HEK293 (cell line): ENCODE data around the gene FARSA.
A peak's percentile ranks its signal among the peaks of the same experiment; 100 is the strongest.

Experiments
- CTCF ChIA-PET: fragments of 350-600 bp; formaldehyde crosslinking; extraction: SDS; loops from one replicate; lab custom pipeline; 2021; ENCODE audit warnings: antibody characterized with exemption; lab: Yijun Ruan, JAX
- POLR2A ChIA-PET: fragments of 300-600 bp; formaldehyde crosslinking; extraction: SDS; loops from one replicate; lab custom pipeline; 2020; ENCODE audit warnings: antibody characterized with exemption, inconsistent platforms; lab: Yijun Ruan, JAX
- H3K27ac ChIP-seq: fragments of 200-500 bp; sonication (Bioruptor generic); 2 replicates; pipeline ENCODE4 v1.5.1; 2014; ENCODE audit warnings: low read depth, low read length, control low read depth, inconsistent platforms; ENCODE audit errors: extremely low read depth
- H3K36me3 ChIP-seq, 2 experiments: fragments of 200-500 bp in 1 of 2; sonication (Bioruptor generic) in 1 of 2; 1 replicate in 1 of 2; 2 replicates in 1 of 2; pipeline ENCODE4 v1.5.1; 2014 to 2017; ENCODE audit warnings: inconsistent platforms in 2 of 2, low read length in 2 of 2; ENCODE audit not compliant: control insufficient read depth in 2 of 2, insufficient read depth in 1 of 2
- H3K4me1 ChIP-seq: fragments of 200-500 bp; sonication (Bioruptor generic); 2 replicates; pipeline ENCODE4 v1.5.1; 2014; ENCODE audit warnings: mild to moderate bottlenecking, low read length, inconsistent platforms; ENCODE audit not compliant: control insufficient read depth, insufficient read depth
- H3K4me3 ChIP-seq: 2 replicates; pipeline ENCODE4 v1.5.1; 2011; ENCODE audit warnings: low read depth, mild to moderate bottlenecking, control low read depth, low read length, moderate library complexity
- H3K9me3 ChIP-seq: fragments of 200-500 bp; sonication (Bioruptor generic); 2 replicates; pipeline ENCODE4 v1.5.1; 2014; ENCODE audit warnings: low read depth, low read length, inconsistent platforms; ENCODE audit not compliant: control insufficient read depth, insufficient read depth
- GLIS1 ChIP-seq: fragments of 450-650 bp; formaldehyde crosslinking; IDR thresholded peaks from 2 replicates; pipeline ENCODE4 v1.5.1; 2016; ENCODE audit warnings: missing biosample characterization, missing genetic modification characterization
- GLIS2 ChIP-seq: fragments of 450-650 bp; formaldehyde crosslinking; IDR thresholded peaks from 2 replicates; pipeline ENCODE4 v1.5.1; 2016; ENCODE audit warnings: missing biosample characterization, missing genetic modification characterization
- HOXD13 ChIP-seq: sonication (generic); formaldehyde crosslinking; IDR thresholded peaks from 2 replicates; pipeline ENCODE4 v1.8.0; 2022; ENCODE audit warnings: missing genetic modification reagents, borderline replicate concordance
- MZF1 ChIP-seq: fragments of 450-650 bp; formaldehyde crosslinking; IDR thresholded peaks from 2 replicates; pipeline ENCODE4 v1.5.1; 2017; ENCODE audit warnings: missing biosample characterization, missing genetic modification characterization, borderline replicate concordance
- SALL2 ChIP-seq: fragments of 450-650 bp; formaldehyde crosslinking; IDR thresholded peaks from 2 replicates; pipeline ENCODE4 v1.5.0; 2017; ENCODE audit warnings: missing biosample characterization, mild to moderate bottlenecking, missing genetic modification characterization, borderline replicate concordance
- SCRT1 ChIP-seq: fragments of 450-650 bp; formaldehyde crosslinking; IDR thresholded peaks from 2 replicates; pipeline ENCODE4 v1.5.1; 2016; ENCODE audit warnings: missing biosample characterization, missing genetic modification characterization, borderline replicate concordance
- SCRT2 ChIP-seq: fragments of 450-650 bp; formaldehyde crosslinking; IDR thresholded peaks from 2 replicates; pipeline ENCODE4 v1.5.1; 2016; ENCODE audit warnings: missing biosample characterization, missing genetic modification characterization
- ZBTB7A ChIP-seq: fragments of 450-650 bp; formaldehyde crosslinking; IDR thresholded peaks from 2 replicates; pipeline ENCODE4 v1.5.1; 2016; ENCODE audit warnings: low read depth, missing biosample characterization, missing genetic modification characterization
- ZEB2 ChIP-seq: fragments of 450-650 bp; formaldehyde crosslinking; IDR thresholded peaks from 2 replicates; pipeline ENCODE4 v1.5.1; 2016; ENCODE audit warnings: missing biosample characterization, missing genetic modification characterization
- ZNF121 ChIP-seq: fragments of 450-650 bp; formaldehyde crosslinking; IDR thresholded peaks from 2 replicates; pipeline ENCODE4 v1.5.1; 2016; ENCODE audit warnings: missing biosample characterization, missing genetic modification characterization
- ZNF146 ChIP-seq: fragments of 450-650 bp; formaldehyde crosslinking; IDR thresholded peaks from 2 replicates; pipeline ENCODE4 v1.5.1; 2016; ENCODE audit warnings: missing biosample characterization, missing genetic modification characterization
- ZNF16 ChIP-seq: fragments of 450-650 bp; formaldehyde crosslinking; IDR thresholded peaks from 2 replicates; pipeline ENCODE4 v1.5.1; 2016; ENCODE audit warnings: low read depth, missing biosample characterization, missing genetic modification characterization
- ZNF2 ChIP-seq: fragments of 450-650 bp; formaldehyde crosslinking; IDR thresholded peaks from 2 replicates; pipeline ENCODE4 v1.5.1; 2016; ENCODE audit warnings: missing biosample characterization, missing genetic modification characterization
- ZNF391 ChIP-seq: fragments of 450-650 bp; formaldehyde crosslinking; IDR thresholded peaks from 2 replicates; pipeline ENCODE4 v1.5.1; 2016; ENCODE audit warnings: low read depth, missing biosample characterization, missing genetic modification characterization, borderline replicate concordance
- ZNF571 ChIP-seq: fragments of 450-650 bp; formaldehyde crosslinking; IDR thresholded peaks from 2 replicates; pipeline ENCODE4 v1.5.0; 2017; ENCODE audit warnings: missing biosample characterization, missing genetic modification characterization
- ZNF677 ChIP-seq: fragments of 450-650 bp; IDR thresholded peaks from 2 replicates; pipeline ENCODE4 v1.5.0; 2018; ENCODE audit warnings: missing biosample characterization, mild to moderate bottlenecking, missing genetic modification characterization, moderate library complexity
- ZNF701 ChIP-seq: fragments of 450-650 bp; formaldehyde crosslinking; IDR thresholded peaks from 2 replicates; pipeline ENCODE4 v1.5.1; 2016; ENCODE audit warnings: missing biosample characterization, missing genetic modification characterization
- ZNF830 ChIP-seq: fragments of 450-650 bp; IDR thresholded peaks from 2 replicates; pipeline ENCODE4 v1.5.0; 2018; ENCODE audit warnings: missing biosample characterization, missing genetic modification characterization, low read depth, mild to moderate bottlenecking, moderate library complexity

The FARSA gene

DNA sequence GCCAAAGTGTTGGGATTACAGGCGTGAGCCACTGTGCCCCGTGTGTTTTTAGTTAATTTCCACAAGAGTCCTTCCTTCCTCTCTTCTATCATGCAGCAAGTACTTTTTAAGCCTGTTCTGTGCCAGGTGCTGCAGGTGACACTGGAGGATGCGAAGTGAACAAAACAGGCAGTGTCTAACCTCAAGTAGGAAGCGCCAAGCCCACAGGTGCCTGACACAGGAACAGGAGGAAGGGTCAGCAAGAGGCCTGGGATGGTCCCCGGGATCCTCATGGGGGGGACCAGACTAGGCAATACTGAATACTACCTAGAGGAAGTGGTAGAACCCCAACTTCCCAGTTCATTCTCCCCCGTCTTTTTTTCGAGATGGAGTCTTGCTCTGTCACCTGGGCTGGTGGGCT lies 3.1 kb upstream of the FARSA start:
- no peak overlapping the region for H3K27ac ChIP-seq
- H3K4me1 ChIP-seq, result peaks cover 9% of the 10 kb centered on the region
- no peak overlapping the region for H3K4me3 ChIP-seq
- ChIA-PET CTCF (interaction anchor here (0.6 kb wide), 1 partner anchor 94 kb away, joined by 4 read pairs; no protein-coding TSS in a partner anchor), POLR2A (interaction anchor here (0.6 to 1.7 kb wide), 2 partner anchors 29 to 154 kb away, joined by 6 to 7 read pairs; no protein-coding TSS in a partner anchor)
- TF ChIP-seq ZEB2 (tag by site-specific recombination), result 0 out of 2 replicates have a peak, but pooled peaks have one; percentile 13
- TF ChIP-seq HOXD13 (CRISPR knock-in tag), result no peak
- peaks cover 12 to 30% of the 10 kb centered on the region in 2 experiments; a peak in 2 of 3 replicates for H3K36me3 ChIP-seq
- no peaks in the 10 kb centered on the region for H3K9me3 ChIP-seq

DNA sequence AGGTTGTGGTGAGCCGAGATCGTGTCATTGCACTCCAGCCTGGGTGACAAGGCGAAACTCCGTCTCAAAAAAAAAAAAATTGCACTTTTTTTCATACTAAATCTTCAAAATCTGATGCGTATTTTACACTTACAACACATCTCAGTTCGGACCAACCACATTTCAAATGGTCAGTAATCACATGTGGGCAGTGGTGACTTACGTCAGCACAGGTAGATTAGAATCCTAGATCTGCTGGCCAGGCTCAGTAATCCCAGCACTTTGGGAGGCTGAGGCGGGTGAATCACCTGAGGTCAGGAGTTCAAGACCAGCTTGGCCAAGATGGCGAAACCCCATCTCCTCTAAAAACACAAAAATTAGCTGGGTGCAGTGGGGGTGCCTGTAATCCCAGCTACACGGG lies 1.6 kb upstream of the FARSA start:
- H3K4me1 ChIP-seq, result peaks cover 9% of the 10 kb centered on the region
- TF ChIP-seq ZNF121 (tag by site-specific recombination) (no peak), ZNF830 (no peak), ZNF146 (tag by site-specific recombination) (no peak), ZNF571 (tag by site-specific recombination) (no peak), SALL2 (no peak), GLIS1 (no peak), ZBTB7A (tag by site-specific recombination) (no peak), MZF1 (tag by site-specific recombination) (no peak), ZNF391 (no peak)
- ChIA-PET CTCF (interaction anchor here (0.6 to 0.7 kb wide), 2 partner anchors 101 to 215 kb away, joined by 3 read pairs; partner anchors contain the start of genes IER2 and STX10), POLR2A (no interaction called here)
- no peak overlapping the region for H3K4me3 ChIP-seq
- H3K9me3 ChIP-seq, result no peaks in the 10 kb centered on the region
- no peak overlapping the region for H3K27ac ChIP-seq
- peaks cover 14 to 27% of the 10 kb centered on the region in 2 experiments; a peak in 2 of 3 replicates for H3K36me3 ChIP-seq

DNA sequence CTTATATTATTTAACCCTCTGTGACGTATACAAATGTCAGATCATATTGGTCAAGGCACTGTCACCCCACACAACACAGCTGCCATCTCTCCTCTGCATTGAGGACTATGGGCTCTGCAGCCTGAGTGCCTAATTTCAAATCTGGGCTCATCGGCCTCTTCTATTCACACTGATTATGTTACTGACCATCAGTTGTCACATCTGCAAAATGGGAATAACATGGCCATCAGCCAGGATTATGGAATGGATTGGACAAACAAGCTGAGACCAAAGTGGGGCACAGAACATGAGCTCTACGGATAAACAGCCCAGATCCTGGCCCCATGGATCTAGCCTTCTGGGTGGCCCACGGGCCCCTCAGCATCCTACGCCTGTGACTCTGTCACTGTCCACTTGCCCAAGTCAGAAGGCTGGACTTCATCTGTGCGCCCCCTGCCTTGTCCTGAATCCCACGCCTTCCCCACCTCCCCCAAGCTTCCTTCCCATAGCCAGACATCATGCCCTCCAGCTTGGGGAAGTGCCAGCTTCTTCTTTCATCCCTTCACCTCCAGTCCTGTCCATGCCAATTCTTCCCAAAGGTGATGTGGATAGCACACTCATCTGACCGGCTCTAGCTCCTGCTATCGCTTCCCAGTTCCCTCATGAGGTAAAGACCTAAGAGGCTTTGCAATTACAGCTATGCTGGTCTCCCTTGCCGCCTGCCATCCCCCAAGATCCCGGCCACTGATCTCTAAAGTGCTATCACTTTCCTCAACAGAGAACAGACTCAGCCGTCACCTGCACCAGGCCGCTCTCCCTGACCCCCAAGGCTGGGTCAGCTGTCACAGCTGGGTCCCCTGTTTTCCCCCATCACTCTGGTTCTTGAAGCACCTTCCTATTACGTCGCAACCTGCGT lies 872 bp downstream of the FARSA start:
- POLR2A ChIA-PET, result interaction anchor here (0.6 to 2.6 kb wide), 19 partner anchors 9 to 1839 kb away, joined by 3 to 18 read pairs (median 7); partner anchors contain the start of genes DAND5, DNASE2, GCDH and SYCE2
- H3K9me3 ChIP-seq, result no peaks in the 10 kb centered on the region
- H3K4me3 ChIP-seq, result peak overlapping the region; percentile 99
- H3K36me3 ChIP-seq, result peaks cover 31 to 37% of the 10 kb centered on the region in 2 experiments
- peaks cover 4% of the 10 kb centered on the region for H3K4me1 ChIP-seq
- TF ChIP-seq ZNF701 (tag by site-specific recombination), result no peak
- no peak for TF ChIP-seq ZNF677 (tag by site-specific recombination)
- TF ChIP-seq ZNF2 (tag by site-specific recombination), result 0 out of 2 replicates have a peak, but pooled peaks have one; percentile 18
- TF ChIP-seq, all 188 proteins: peak for 1
- H3K27ac ChIP-seq, result peak overlapping the region; percentile 88
- CTCF ChIA-PET, result interaction anchor here (0.6 to 1.8 kb wide), 8 partner anchors 11 to 166 kb away, joined by 3 to 7 read pairs (median 3); no protein-coding TSS in a partner anchor

DNA sequence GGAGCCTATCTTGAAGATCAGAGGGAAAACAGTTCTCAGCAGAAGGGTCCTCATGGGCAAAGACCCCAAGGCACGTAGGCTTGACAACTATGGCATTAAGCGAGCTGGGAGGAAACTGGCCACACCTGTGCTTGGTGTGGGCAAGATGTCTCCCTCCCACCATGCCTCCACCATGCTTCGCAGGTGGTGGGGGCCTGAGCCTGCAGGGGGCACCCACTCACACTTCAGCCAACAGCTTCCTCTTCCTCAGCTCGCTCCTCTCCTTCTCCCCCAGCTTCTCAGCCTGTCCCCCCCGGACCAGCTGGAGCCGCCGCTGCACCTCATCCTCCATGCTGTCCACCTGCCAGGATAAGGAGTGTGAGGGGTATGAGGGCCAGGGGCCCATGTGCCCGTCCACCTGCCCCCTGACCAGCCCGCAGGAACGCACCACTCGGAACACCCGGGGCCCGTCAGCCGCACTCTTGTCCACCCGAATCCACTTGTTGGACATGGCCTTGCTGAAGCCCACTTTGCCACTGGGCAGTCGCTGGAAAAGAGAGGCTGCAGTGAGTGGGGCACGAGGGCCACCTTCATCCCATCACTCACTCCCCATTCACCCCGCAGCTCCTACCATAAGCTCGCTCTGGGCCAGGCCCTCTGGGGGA lies 3.4 kb downstream of the FARSA start:
- Histone ChIP-seq H3K27ac (no peak overlapping the region), H3K36me3 (peaks cover 43 to 55% of the 10 kb centered on the region in 2 experiments), H3K9me3 (no peaks in the 10 kb centered on the region), H3K4me1 (no peaks in the 10 kb centered on the region; the same call in 1 of the 2 replicates), H3K4me3 (no peak overlapping the region)
- TF ChIP-seq GLIS2 (tag by site-specific recombination), result 0 out of 2 replicates have a peak, but pooled peaks have one; percentile 36
- peak; percentile 42; the same call in 1 of the 2 replicates for TF ChIP-seq SCRT1 (tag by site-specific recombination)
- peak; percentile 88 for TF ChIP-seq SCRT2
- TF ChIP-seq ZNF16, result no peak
- POLR2A ChIA-PET, result interaction anchor here (1.6 kb wide), 1 partner anchor 11 kb away, joined by 8 read pairs; the partner anchor contains the start of gene SYCE2
- CTCF ChIA-PET, result interaction anchor here (0.6 to 0.9 kb wide), 3 partner anchors 25 to 35 kb away, joined by 3 read pairs; no protein-coding TSS in a partner anchor
